ENCODE measurements around the gene TRDN. TPM values are rescaled to one million over a fixed set of nuclear protein-coding genes. Genes with fewer than 3 reads are reported as not detected.

The TRDN gene
- total RNA-seq, 4 donors from 2014 or later: under 0.01 to 5.6 (median 1.6) TPM; not detected in 1

GRCh38 chr6:123598011-123598410, 38.7 kb downstream of the TRDN start:
- Histone ChIP-seq H3K4me3 (no peak overlapping the region), H3K9me3 (no peaks in the 10 kb centered on the region), H3K27me3 (no peaks in the 10 kb centered on the region), H3K4me1 (no peaks in the 10 kb centered on the region), H3K27ac (no peak overlapping the region), H3K36me3 (no peaks in the 10 kb centered on the region)
- TF ChIP-seq POLR2A (IDR thresholded peaks at IDR 0.05) (no peak), CTCF (IDR thresholded peaks at IDR 0.05) (no peak)
- intact Hi-C loops (cut with DNase I; ENCODE audit: low total_unique reads): no loop called here
- DNase-seq: no peak

DNA sequence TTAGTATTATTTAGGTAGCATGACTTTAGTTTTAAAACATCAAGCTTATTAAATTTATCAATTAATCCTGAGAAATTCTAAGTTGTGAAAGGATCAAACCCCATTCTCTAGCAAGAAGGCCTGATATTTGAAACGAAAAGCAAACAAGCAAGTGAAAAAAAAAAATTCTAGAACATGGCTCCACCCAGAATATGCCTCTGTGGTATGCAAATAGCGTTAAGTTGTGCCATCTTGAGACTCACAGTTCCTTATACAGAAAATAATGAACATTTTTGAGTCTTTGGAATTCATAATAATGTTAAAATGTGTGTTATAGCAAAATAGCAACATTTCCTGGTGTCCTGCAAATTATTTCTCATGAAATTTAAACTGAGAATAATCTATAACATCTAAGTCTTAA, 42.0 kb downstream of the TRDN start:
- Histone ChIP-seq H3K27ac (no peak overlapping the region), H3K27me3 (no peaks in the 10 kb centered on the region), H3K4me3 (no peak overlapping the region), H3K9me3 (no peaks in the 10 kb centered on the region), H3K36me3 (no peaks in the 10 kb centered on the region), H3K4me1 (no peaks in the 10 kb centered on the region)
- intact Hi-C loops (cut with DNase I; ENCODE audit: low total_unique reads): no loop called here
- TF ChIP-seq POLR2A (IDR thresholded peaks at IDR 0.05): no peak
- no peak for TF ChIP-seq CTCF (IDR thresholded peaks at IDR 0.05)
- DNase-seq: no peak

DNA sequence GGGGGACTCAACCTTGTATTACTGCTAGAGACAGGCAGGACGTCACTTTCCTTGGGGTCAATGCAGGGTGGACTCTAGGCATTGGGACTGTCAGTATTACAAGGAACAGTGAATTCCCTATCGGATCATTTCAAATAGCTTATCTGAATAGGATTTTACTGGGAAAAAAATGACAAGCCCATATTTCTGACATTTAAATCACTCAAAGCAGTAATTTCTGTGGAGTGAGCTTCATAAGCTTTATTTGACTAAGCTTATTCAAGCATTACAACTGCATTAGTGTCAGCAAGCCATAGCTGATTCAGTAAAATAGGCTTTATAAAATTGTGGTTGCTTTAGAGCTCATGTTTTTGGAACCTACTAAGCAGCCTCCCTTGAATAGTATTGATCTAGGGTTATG, 44.3 kb downstream of the TRDN start:
- TF ChIP-seq POLR2A (IDR thresholded peaks at IDR 0.05) (no peak), CTCF (IDR thresholded peaks at IDR 0.05) (no peak)
- H3K27me3 ChIP-seq: no peaks in the 10 kb centered on the region

GRCh38 chr6:123589973-123590372, 46.8 kb downstream of the TRDN start:
- intact Hi-C loops (cut with DNase I; ENCODE audit: low total_unique reads): no loop called here

More for the DNA sequence above, 44.3 kb downstream of the TRDN start:
- intact Hi-C loops (cut with DNase I; ENCODE audit: low total_unique reads): no loop called here
- no peaks in the 10 kb centered on the region for H3K9me3 ChIP-seq
- H3K36me3 ChIP-seq: no peaks in the 10 kb centered on the region
- H3K4me1 ChIP-seq: no peaks in the 10 kb centered on the region
- no peak for DNase-seq
- no peak overlapping the region for H3K27ac ChIP-seq
- H3K4me3 ChIP-seq: no peak overlapping the region

DNA sequence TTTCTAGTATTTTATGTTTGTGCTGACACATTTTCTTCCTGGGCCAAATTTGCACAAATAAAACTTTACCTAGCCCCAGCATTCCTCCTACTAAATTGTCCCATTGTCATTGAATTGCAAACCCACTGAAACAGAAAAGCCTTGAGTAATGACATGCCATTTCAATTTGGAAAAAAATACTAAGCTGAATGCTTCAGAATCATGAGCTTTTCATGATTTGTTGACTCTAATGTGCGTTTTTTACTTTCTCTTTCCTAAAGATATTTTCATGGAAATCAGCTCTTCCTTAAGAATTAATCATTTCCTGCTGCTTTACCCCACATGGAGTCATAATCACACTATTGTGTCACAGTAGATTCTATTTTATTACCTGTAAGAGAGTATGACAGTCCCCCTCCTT, 47.4 kb downstream of the TRDN start:
- intact Hi-C loops (cut with DNase I; ENCODE audit: low total_unique reads): no loop called here
- Histone ChIP-seq H3K9me3 (no peaks in the 10 kb centered on the region), H3K27ac (no peak overlapping the region), H3K36me3 (no peaks in the 10 kb centered on the region), H3K27me3 (no peaks in the 10 kb centered on the region), H3K4me1 (no peaks in the 10 kb centered on the region), H3K4me3 (no peak overlapping the region)
- no peak for TF ChIP-seq CTCF (IDR thresholded peaks at IDR 0.05)
- TF ChIP-seq POLR2A (IDR thresholded peaks at IDR 0.05): no peak
- no peak for DNase-seq

More at GRCh38 chr6:123589973-123590372, 46.8 kb downstream of the TRDN start:
- H3K4me1 ChIP-seq: no peaks in the 10 kb centered on the region
- no peaks in the 10 kb centered on the region for H3K36me3 ChIP-seq
- no peak overlapping the region for H3K27ac ChIP-seq
- TF ChIP-seq POLR2A (IDR thresholded peaks at IDR 0.05) (no peak), CTCF (IDR thresholded peaks at IDR 0.05) (no peak)
- no peaks in the 10 kb centered on the region for H3K27me3 ChIP-seq
- H3K9me3 ChIP-seq: no peaks in the 10 kb centered on the region
- DNase-seq: no peak
- H3K4me3 ChIP-seq: no peak overlapping the region
